ENCODE results near the gene LRRC7. TPM values are rescaled to one million over a fixed set of nuclear protein-coding genes. Genes with fewer than 3 reads are reported as not detected.

LRRC7 gene
- total RNA-seq, 1 donor from 2014 or later, result not detected

GRCh38 chr1:69611316-69611715, 43.6 kb downstream of the LRRC7 start:
- H3K36me3 Mint-ChIP-seq (ENCODE audit: low read depth, unreplicated experiment), result no peaks in the 10 kb centered on the region
- H3K9me3 Mint-ChIP-seq (ENCODE audit: unreplicated experiment), result no peaks in the 10 kb centered on the region
- no peak for TF ChIP-seq CTCF (IDR thresholded peaks at IDR 0.05; ENCODE audit: unreplicated experiment)
- H3K4me3 Mint-ChIP-seq (ENCODE audit: unreplicated experiment), result no peak overlapping the region
- no peak for DNase-seq (ENCODE audit: low spot score)
- H3K4me1 Mint-ChIP-seq (ENCODE audit: unreplicated experiment), result no peaks in the 10 kb centered on the region
- H3K27ac Mint-ChIP-seq (ENCODE audit: unreplicated experiment), result no peak overlapping the region
- H3K27me3 Mint-ChIP-seq (ENCODE audit: unreplicated experiment), result no peaks in the 10 kb centered on the region

- Mint-ChIP-seq H3K4me3 (ENCODE audit: unreplicated experiment) (no peak overlapping the region), H3K9me3 (ENCODE audit: unreplicated experiment) (no peaks in the 10 kb centered on the region), H3K4me1 (ENCODE audit: unreplicated experiment) (no peaks in the 10 kb centered on the region), H3K36me3 (ENCODE audit: low read depth, unreplicated experiment) (no peaks in the 10 kb centered on the region), H3K27me3 (ENCODE audit: unreplicated experiment) (no peaks in the 10 kb centered on the region), H3K27ac (ENCODE audit: unreplicated experiment) (no peak overlapping the region)
- DNase-seq (ENCODE audit: low spot score), result no peak
- TF ChIP-seq CTCF (IDR thresholded peaks at IDR 0.05; ENCODE audit: unreplicated experiment), result no peak
These were observed 45.7 kb downstream of the LRRC7 start for GRCh38 chr1:69613414-69613813.

DNA sequence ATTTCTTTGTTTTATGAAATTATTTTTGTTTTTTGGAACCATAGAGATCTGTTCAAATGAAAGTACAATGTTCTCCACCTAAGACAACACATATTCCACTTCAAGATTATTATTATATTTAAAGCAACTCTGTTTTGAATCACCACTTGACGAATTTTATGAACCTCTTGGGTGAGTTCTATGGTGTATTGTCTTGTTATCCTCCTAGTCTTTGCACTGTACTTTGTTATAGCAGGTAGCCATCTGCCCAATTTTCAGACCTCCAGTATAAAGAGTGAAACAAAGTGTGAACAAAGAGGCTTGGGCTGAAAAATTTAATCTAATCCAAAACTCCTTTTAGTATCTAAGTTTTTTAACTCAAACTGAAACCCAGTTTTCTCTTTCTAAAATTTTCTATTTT, 71.0 kb downstream of the LRRC7 start:
- H3K4me1 Mint-ChIP-seq (ENCODE audit: unreplicated experiment), result no peaks in the 10 kb centered on the region
- no peak for DNase-seq (ENCODE audit: low spot score)
- no peak overlapping the region for H3K27ac Mint-ChIP-seq (ENCODE audit: unreplicated experiment)
- H3K36me3 Mint-ChIP-seq (ENCODE audit: low read depth, unreplicated experiment), result no peaks in the 10 kb centered on the region
- no peak overlapping the region for H3K4me3 Mint-ChIP-seq (ENCODE audit: unreplicated experiment)
- no peak for TF ChIP-seq CTCF (IDR thresholded peaks at IDR 0.05; ENCODE audit: unreplicated experiment)
- no peaks in the 10 kb centered on the region for H3K9me3 Mint-ChIP-seq (ENCODE audit: unreplicated experiment)
- H3K27me3 Mint-ChIP-seq (ENCODE audit: unreplicated experiment), result no peaks in the 10 kb centered on the region

- no peak for DNase-seq (ENCODE audit: low spot score)
- H3K27me3 Mint-ChIP-seq (ENCODE audit: unreplicated experiment), result no peaks in the 10 kb centered on the region
- H3K4me1 Mint-ChIP-seq (ENCODE audit: unreplicated experiment), result no peaks in the 10 kb centered on the region
- H3K36me3 Mint-ChIP-seq (ENCODE audit: low read depth, unreplicated experiment), result no peaks in the 10 kb centered on the region
- no peak for TF ChIP-seq CTCF (IDR thresholded peaks at IDR 0.05; ENCODE audit: unreplicated experiment)
- H3K4me3 Mint-ChIP-seq (ENCODE audit: unreplicated experiment), result no peak overlapping the region
- no peak overlapping the region for H3K27ac Mint-ChIP-seq (ENCODE audit: unreplicated experiment)
- no peaks in the 10 kb centered on the region for H3K9me3 Mint-ChIP-seq (ENCODE audit: unreplicated experiment)
These were observed 71.4 kb downstream of the LRRC7 start for GRCh38 chr1:69639159-69639558.

DNA sequence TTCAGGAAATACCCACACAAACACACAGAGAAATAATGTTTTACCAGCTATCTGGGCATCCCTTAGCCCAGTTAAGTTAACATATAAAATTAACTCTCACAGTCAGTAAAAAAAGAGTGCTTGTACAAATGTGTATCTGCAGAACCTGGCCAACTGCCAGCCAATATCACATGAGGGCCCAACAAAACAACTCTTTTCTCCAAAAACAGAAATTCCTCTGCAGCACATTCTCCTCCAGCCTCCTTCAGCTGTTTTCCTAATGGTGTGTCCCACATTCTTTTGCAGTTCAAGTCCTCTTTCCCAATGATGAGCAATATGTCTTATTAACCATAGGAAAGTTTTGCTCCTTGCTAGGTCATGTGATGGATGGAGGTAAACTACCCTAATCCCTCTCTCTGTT, 75.5 kb downstream of the LRRC7 start:
- Mint-ChIP-seq H3K36me3 (ENCODE audit: low read depth, unreplicated experiment) (no peaks in the 10 kb centered on the region), H3K4me1 (ENCODE audit: unreplicated experiment) (no peaks in the 10 kb centered on the region), H3K4me3 (ENCODE audit: unreplicated experiment) (no peak overlapping the region), H3K9me3 (ENCODE audit: unreplicated experiment) (no peaks in the 10 kb centered on the region), H3K27ac (ENCODE audit: unreplicated experiment) (no peak overlapping the region), H3K27me3 (ENCODE audit: unreplicated experiment) (no peaks in the 10 kb centered on the region)
- TF ChIP-seq CTCF (IDR thresholded peaks at IDR 0.05; ENCODE audit: unreplicated experiment), result no peak
- no peak for DNase-seq (ENCODE audit: low spot score)

Measured in endothelial cell (in vitro differentiated cells).